Activated CD8-positive, alpha-beta memory T cell treated with anti-CD3 and anti-CD28 coated beads for 36 hours (primary cell): Measurements from ENCODE around the gene GNB1L. TPM values are rescaled to one million over a fixed set of nuclear protein-coding genes. Genes with fewer than 3 reads are reported as not detected.

Experiments used
- CTCF ChIA-PET: fragments of 350-600 bp; sonication (Branson Sonifier 250); formaldehyde crosslinking; loops from one replicate; lab custom pipeline; 2021; ENCODE audit warnings: antibody characterized with exemption; lab: Charles Lee
- POLR2A ChIA-PET: fragments of 350-600 bp; sonication (Branson Sonifier 250); formaldehyde crosslinking; loops from one replicate; lab custom pipeline; 2021; ENCODE audit warnings: antibody characterized with exemption; lab: Charles Lee
- total RNA-seq, 2 experiments: library from RNA; stranded (reverse); gene quantifications; one replicate each; pipeline ENCODE4 v1.2.3, GENCODE V29; 2021

GNB1L gene
- total RNA-seq, 2 experiments from 2014 or later, result 17.1 to 17.3 TPM

- ChIA-PET CTCF (interaction anchor here (0.9 to 1.2 kb wide), 4 partner anchors 25 to 154 kb away, joined by 3 to 6 read pairs (median 4); no protein-coding TSS in a partner anchor), POLR2A (no interaction called here)
These were observed 98.9 kb downstream of the GNB1L start for GRCh38 chr22:19755722-19756287.

- CTCF ChIA-PET, result interaction anchor here (1.2 kb wide), 1 partner anchor 94 kb away, joined by 4 read pairs; no protein-coding TSS in a partner anchor
- POLR2A ChIA-PET, result no interaction called here
These were observed 99.4 kb downstream of the GNB1L start for GRCh38 chr22:19755145-19755710.

GRCh38 chr22:19754701-19755144 lies 100.0 kb downstream of the GNB1L start:
- ChIA-PET POLR2A (no interaction called here), CTCF (interaction anchor here (1.5 kb wide), 1 partner anchor 155 kb away, joined by 4 read pairs; no protein-coding TSS in a partner anchor)

GRCh38 chr22:19753996-19754700 lies 100.5 kb downstream of the GNB1L start:
- CTCF ChIA-PET, result interaction anchor here (1.5 kb wide), 1 partner anchor 156 kb away, joined by 4 read pairs; no protein-coding TSS in a partner anchor

GRCh38 chr22:19753090-19753842 lies 101.4 kb downstream of the GNB1L start:
- ChIA-PET POLR2A (no interaction called here), CTCF (interaction anchor here (1.5 kb wide), 1 partner anchor 157 kb away, joined by 4 read pairs; no protein-coding TSS in a partner anchor)

More at GRCh38 chr22:19753996-19754700, 100.5 kb downstream of the GNB1L start:
- POLR2A ChIA-PET, result no interaction called here

- POLR2A ChIA-PET, result no interaction called here
- CTCF ChIA-PET, result interaction anchor here (0.6 to 1.3 kb wide), 3 partner anchors 21 to 443 kb away, joined by 4 to 5 read pairs (median 5); no protein-coding TSS in a partner anchor
These were observed 103.0 kb downstream of the GNB1L start for GRCh38 chr22:19751497-19752245.

- POLR2A ChIA-PET, result no interaction called here
- CTCF ChIA-PET, result interaction anchor here (0.6 to 1.3 kb wide), 4 partner anchors 20 to 442 kb away, joined by 3 to 5 read pairs (median 4); no protein-coding TSS in a partner anchor
These were observed 103.9 kb downstream of the GNB1L start for GRCh38 chr22:19750507-19751490.

- ChIA-PET POLR2A (no interaction called here), CTCF (interaction anchor here (0.9 kb wide), 1 partner anchor 19 kb away, joined by 3 read pairs; no protein-coding TSS in a partner anchor)
These were observed 104.8 kb downstream of the GNB1L start for GRCh38 chr22:19749876-19750275.

GRCh38 chr22:19748991-19749664 lies 105.5 kb downstream of the GNB1L start:
- POLR2A ChIA-PET, result no interaction called here
- CTCF ChIA-PET, result no interaction called here

- ChIA-PET CTCF (no interaction called here), POLR2A (no interaction called here)
These were observed 106.5 kb downstream of the GNB1L start for GRCh38 chr22:19748139-19748538.

GRCh38 chr22:19747551-19747950 lies 107.1 kb downstream of the GNB1L start:
- POLR2A ChIA-PET, result no interaction called here
- CTCF ChIA-PET, result no interaction called here

- POLR2A ChIA-PET, result no interaction called here
- CTCF ChIA-PET, result no interaction called here
These were observed 107.9 kb downstream of the GNB1L start for GRCh38 chr22:19746726-19747125.

- ChIA-PET POLR2A (no interaction called here), CTCF (interaction anchor here (0.8 kb wide), 1 partner anchor 15 kb away, joined by 4 read pairs; no protein-coding TSS in a partner anchor)
These were observed 109.2 kb downstream of the GNB1L start for GRCh38 chr22:19745155-19746101.

- ChIA-PET POLR2A (interaction anchor here (0.6 kb wide), 1 partner anchor 777 kb away, joined by 5 read pairs; no protein-coding TSS in a partner anchor), CTCF (no interaction called here)
These were observed 110.2 kb downstream of the GNB1L start for GRCh38 chr22:19744350-19745006.

GRCh38 chr22:19743651-19744050 lies 111.0 kb downstream of the GNB1L start:
- CTCF ChIA-PET, result interaction anchor here (3.5 kb wide), 1 partner anchor 12 kb away, joined by 12 read pairs; no protein-coding TSS in a partner anchor

More at GRCh38 chr22:19743651-19744050, 111.0 kb downstream of the GNB1L start:
- POLR2A ChIA-PET, result no interaction called here
